ENCODE data around the gene SERPINA4. TPM values are rescaled to one million over a fixed set of nuclear protein-coding genes. Genes with fewer than 3 reads are reported as not detected.
"Not testable (repeated sequence)": the region's sequence is repeated elsewhere in the genome, so short reads cannot be mapped to it uniquely, and the experiment has no call there.

Gene SERPINA4
- total RNA-seq, 1 donor from 2014 or later: not detected

DNA sequence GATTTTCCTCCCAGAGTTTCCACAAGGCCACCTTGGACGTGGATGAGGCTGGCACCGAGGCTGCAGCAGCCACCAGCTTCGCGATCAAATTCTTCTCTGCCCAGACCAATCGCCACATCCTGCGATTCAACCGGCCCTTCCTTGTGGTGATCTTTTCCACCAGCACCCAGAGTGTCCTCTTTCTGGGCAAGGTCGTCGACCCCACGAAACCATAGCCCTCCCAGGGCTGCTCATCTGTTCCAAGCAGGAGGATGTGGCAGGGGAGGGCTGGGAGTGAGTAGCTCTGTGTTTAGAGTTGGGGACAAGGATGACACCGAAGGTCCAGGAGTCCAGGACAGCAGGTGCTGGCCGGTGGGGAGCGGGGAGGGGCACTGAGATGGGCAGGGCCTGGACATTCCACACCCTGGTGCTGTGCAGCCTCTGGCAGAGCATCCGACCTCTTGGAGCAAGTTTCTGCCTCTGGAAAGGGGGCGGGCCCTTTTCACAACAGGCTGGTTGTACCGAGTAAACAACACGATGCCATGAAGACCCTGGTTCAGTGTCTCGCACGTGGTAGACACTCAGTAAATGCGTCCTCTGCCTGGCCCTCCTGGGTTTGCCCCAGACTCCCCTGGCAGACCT is 8.2 kb downstream of the SERPINA4 start:
- intact Hi-C loops (cut with micrococcal nuclease): no loop called here

DNA sequence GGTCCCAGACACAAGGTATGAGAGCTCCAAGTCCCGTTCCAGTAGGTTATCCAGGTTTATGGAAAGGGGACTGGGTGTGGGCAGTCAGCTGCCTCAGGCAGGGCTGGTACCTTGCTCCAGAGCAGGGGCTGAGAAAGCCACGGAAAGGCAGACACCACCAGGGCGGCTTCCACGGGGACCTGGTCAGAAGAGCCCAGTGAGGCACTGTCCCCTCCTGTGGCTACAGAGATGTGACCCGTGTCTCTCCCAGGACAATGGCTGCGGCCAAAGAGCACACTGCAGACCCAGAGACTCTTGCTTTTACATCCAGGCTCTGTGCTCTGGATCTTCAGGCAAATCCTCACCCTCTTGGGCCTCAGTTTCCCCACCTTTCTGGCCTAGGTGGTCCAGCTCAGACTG is 8.8 kb downstream of the SERPINA4 start:
- intact Hi-C loops (cut with micrococcal nuclease): no loop called here

DNA sequence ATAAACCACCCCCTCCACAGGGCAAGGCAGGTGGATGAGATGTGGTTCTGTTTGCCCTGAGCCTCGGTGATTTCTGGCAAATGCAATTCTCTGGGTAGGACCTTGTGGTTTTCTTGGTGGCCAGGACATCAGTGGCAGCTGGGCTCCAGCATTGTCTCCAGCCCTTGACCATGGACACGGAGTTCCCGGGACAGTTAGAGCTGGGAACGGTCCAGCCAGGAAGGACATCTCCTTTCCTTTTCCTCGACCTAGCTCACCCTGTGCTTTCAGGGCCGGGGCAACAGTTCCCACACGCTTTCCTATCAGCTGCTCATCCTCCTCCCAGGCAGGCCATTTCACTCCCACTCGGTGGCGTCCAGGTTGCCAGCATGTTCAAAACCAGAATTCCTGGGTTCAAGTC is 9.2 kb downstream of the SERPINA4 start:
- intact Hi-C loops (cut with micrococcal nuclease): no loop called here

DNA sequence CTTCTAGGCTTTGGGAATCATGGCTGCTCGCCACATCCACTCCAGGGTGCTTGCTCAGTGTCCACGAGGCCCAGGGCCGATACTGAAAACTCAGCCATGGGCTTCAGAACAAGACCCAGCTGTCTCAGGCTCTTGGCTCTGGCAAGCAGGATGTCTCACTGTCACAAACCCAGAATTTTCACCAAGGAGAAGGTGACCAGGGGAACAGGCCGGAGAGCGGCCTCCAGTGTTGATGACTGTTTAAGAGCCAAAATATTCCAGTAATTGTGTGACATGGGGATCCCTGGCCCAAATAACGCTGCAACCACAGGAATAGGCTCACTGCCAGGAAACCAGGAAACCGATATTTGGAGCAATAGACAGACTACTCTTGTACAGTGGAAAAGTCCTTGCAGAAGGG is 10.2 kb downstream of the SERPINA4 start:
- intact Hi-C loops (cut with micrococcal nuclease): no loop called here

DNA sequence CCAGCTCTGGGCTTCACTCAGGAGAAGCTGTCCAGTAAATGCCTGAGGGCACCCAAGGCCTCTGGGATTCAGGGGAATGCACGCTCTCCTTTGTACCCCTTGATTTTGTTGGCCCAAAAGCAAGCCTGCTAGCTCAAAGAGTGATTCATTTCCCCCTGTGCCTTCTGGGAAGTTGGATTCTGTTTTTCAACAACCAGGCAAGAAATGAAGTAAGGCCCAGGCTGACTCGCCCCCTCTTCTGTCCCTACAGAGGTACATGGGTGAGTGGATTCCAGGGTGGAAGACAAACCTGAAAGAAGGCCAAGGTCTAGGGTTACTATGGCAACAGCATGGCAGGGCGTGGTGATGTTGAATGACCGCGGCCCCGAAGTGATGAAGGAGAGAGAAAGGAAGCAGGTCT is 10.7 kb downstream of the SERPINA4 start:
- intact Hi-C loops (cut with micrococcal nuclease): no loop called here

DNA sequence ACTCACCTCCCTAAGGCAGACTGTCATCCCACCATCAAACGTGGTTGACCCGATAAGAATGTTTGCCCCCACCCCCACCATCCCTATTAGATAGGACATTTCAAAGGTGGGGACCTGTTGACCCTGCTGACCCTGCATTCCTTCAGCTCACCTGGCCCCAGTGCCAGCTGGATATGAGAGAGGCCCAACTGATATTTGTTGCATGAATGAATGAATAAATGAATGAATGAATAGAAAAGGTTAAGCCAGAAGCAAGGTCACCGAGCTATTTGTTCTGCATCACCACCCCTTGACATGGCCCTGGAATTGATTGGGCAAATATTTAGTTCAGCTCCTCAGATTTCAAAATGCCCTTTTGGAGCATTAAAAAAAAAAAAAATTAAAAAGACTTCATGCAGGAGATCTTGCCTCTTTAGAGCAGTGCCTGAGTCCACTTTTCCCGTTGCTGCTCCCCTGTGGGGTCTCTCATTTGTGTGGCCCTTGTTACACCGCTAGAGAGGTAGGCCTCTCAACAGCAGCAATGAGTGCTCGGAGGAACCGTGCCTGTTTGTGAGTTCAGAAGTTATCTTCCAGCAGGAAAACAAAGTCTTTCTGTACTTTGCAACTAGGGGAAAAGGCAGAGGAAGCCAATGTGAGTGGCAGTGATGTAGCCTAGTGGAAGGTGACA is 11.5 kb downstream of the SERPINA4 start:
- intact Hi-C loops (cut with micrococcal nuclease): no loop called here

DNA sequence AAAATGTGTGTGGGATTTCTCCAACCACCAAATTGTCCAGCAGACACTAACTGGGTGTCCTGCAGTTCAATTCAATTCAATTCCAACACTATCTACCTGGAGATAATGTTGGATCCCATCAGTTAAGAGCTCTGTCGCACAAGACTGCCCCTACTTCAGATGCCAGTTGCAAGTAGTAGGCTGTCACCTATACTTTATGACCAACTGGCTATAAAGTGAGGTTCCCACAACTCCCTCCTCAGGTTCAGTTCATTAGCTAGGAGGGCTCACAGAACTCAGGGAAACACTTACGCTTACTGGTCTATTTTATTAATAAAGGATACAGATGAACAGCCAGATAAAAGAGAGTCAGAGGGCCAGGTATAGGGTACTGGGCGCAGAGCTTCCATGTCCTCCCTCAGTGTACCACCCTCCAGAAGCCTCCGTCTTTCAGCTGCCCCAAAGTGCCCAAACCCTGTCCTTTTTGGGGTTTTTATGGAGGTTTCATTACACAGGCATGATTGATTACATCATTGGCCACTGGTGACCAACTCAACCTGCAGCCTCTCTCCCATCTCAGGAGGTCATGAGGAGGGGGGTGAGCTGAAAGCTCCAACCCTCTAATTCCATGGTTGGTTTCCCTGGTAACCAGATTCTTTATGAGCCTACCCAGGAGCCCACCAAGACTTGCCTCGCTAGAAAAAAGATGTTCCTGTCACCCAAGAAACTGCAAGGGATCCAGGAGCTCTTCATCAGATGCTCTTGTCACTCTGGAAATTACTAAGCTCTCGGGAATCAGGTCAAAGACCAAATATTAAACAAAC is 12.4 kb downstream of the SERPINA4 start:
- intact Hi-C loops (cut with micrococcal nuclease): no loop called here

DNA sequence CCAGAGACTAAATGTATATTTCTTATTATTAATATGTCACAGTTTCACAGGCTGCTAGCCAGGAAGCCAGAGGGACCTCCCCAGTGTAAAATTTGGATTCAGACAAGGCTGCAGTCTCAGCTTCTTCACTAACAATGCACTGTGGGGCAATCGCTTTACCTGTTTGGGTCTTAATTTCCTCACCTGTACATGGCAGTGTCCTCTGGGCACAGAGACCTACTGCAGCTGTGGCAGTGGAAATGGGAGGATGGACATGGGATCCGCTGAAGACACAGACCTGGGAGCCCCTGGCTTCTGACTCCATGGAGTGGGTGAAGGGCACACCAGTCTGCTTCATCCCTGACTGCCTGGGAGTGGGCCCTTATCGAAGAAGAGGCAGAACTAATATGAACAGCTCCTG is 13.1 kb downstream of the SERPINA4 start:
- intact Hi-C loops (cut with micrococcal nuclease): no loop called here

DNA sequence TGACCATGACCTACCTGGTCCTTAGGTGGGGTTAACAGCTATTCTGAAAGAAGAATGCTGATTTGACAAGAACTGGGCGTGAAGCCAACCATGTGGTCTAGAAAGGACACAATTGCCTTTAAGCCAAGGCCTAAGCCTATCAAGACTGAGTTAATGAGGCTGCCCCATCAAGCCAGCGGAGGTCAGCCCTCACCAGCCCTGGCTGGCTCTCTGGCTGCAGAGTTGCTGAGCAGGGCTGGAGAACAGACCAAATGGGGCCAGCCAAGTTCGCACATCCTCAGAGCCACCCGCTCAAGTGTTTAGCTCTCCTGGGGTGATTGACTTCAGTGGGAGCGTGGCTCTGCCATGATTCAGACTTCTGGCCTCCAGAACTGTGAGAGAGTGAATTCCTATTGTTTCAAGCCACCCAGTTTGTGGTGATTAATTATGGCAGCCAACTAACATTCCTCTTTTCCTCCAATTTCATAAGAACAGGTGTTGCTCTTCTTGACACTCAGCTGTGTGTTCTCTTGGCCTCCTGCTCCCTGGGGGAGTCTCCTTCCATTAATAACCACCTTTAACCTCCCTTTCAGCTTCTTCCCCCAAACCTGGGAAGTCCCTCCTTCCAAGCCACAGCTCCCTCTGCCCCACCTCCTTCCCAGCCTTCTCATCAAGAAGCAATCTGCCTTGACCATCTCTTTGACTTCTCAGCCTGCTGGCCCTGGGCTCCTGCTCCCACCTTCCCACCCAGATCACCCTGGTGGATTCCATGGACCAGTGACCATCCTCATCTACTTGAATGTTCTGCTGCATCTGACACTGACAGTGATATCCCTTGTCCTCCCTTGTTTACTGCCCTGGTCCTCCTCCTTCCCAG is 14.7 kb downstream of the SERPINA4 start:
- intact Hi-C loops (cut with micrococcal nuclease): no loop called here

DNA sequence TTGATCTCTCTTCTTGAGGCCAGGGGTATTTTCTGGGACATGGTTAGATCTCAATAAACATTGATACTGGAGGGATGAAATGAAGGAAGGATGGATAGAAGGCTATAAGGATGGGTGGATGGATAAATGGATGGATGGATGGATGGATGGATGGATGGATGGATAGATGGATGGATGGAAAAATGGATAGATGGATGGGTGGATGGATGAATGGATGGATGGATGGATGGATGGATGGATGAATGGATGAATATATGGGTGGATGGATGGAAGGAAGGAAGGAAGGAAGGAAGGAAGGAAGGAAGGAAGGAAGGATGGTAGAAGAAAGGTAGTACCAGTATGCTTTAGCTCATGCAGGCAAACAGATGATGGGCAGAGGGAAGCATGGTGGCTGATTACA is 16.2 kb downstream of the SERPINA4 start:
- intact Hi-C loops (cut with micrococcal nuclease): not testable (repeated sequence)

DNA sequence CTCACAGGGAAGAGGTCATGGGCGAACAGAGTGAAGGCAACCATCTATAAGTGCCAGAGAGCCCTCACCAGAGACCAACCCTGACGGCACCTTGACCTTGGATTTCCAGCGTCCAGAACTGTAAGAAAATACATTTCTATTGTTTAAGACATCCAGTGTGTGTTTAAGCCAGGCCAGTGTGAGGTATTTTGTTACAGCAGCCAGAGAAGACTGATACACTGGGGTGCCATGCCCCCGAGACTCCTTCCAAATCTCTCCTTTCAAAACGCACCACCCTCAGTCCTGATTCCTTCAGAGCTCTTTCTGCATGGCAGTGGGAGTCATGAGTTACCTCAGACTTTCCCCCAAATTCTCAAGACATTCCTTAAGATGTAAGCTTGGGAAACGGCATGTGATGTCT is 17.5 kb downstream of the SERPINA4 start:
- intact Hi-C loops (cut with micrococcal nuclease): no loop called here

DNA sequence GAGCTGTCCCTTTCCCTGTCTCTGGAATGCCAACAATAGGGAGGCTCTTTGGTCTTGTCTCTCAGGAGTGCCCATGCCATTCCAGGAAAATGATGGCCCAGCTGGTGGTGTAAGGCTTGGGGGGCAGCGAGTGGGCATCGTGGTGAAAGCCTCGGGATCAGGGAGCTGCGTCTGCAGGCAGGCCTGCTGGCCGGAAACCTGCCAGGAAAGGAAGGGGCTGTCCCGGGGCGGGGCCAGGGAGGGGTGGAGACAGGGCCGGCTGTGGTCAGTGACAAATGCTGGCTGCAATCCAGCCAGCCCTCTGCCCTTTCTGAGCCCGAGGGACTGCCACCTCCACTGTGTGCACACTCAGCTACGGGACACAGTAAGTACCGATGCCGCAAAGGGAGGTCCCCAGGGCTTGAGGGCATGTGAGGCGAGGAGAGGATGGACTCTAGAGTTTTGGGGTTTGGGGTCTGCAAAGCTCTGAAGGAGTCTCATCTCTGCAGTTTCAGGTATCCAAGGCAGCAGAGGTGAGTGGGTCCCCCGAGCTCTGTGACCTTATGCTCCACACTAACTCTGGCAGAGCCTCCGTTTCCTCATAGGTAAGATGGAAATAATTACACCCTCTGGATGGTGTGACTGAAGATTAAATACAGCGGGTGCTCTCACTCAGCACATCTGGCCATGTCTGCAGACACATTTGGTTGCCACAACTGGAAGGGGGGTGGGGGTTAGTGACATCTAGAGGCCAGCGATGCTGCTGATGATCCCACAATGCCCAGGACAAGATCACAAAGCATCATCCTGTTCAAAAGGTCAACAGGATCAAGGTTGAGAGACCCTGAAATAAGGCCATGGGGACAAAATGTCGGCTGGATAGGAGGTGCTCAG is 20.1 kb downstream of the SERPINA4 start, which contains the start of gene SERPINA5:
SERPINA5 (plus strand) TSS at position 300 of the 873 bp plus-strand sequence. CDS start 5,937 bp downstream, outside the sequence.
- intact Hi-C loops (cut with micrococcal nuclease): no loop called here

DNA sequence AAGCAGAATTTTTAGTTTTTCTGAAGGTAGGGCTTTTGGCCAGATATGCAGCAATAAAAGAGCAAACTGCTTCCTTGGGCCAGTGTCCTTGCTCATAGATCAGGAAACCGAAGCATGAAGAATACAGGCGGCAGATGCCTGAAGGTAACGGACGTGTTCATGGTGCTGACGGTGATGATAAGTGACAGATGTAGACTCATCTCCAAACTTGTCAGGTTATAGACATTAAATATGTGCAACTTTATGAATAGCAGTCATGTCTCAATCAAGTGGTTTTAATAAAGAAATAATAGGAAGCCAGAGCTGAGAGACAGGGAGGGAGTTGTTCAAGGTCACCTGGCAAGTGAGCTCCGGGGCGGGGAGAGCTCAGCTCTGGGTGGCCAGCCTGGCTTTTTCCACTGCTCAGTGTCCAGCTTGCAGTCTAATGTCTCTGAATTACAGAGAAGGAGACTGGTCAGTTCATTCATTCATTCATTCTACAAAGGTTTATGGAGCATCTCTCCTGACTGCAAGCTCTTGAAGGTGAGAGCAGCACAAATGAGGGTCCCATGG is 21.0 kb downstream of the SERPINA4 start:
- intact Hi-C loops (cut with micrococcal nuclease): no loop called here

DNA sequence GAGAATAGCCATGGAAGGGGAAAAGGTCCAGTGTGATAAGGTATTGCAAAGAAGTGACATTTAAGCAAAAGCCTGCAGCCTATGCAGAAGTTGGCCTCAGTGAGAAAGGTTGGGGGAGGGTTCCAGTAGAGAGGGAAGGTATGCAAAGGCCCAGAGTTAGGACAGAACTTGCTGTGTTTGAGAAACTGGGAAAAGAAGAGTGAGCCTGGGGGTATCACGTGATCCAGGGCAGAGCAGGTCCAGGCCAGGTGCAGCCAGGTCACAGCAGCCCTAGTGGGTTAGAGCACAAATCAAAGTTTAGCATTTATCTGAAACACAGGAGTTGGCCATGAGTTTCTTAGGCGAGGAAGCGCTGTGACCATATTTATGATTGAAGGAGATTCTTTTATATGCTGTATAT is 21.6 kb downstream of the SERPINA4 start:
- intact Hi-C loops (cut with micrococcal nuclease): no loop called here

DNA sequence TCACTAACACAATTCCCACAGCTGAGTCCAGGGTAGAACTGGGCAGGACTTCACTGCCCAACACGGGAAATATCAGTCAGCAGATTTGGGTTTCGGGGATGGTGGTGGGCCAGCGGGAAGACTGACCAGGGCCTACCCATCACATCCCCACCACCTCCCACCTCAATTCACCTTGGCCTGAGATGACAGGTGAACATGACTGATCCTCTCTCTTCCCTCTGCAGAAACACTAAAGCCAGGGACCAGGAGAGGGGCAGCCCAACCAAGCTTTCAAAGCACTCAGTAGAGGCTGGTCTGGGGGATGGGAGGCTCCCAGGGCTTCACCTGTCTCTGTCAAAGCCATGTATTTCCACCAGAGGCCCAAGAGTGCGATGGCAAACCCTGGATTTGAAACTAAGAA is 22.3 kb downstream of the SERPINA4 start:
- intact Hi-C loops (cut with micrococcal nuclease): no loop called here

DNA sequence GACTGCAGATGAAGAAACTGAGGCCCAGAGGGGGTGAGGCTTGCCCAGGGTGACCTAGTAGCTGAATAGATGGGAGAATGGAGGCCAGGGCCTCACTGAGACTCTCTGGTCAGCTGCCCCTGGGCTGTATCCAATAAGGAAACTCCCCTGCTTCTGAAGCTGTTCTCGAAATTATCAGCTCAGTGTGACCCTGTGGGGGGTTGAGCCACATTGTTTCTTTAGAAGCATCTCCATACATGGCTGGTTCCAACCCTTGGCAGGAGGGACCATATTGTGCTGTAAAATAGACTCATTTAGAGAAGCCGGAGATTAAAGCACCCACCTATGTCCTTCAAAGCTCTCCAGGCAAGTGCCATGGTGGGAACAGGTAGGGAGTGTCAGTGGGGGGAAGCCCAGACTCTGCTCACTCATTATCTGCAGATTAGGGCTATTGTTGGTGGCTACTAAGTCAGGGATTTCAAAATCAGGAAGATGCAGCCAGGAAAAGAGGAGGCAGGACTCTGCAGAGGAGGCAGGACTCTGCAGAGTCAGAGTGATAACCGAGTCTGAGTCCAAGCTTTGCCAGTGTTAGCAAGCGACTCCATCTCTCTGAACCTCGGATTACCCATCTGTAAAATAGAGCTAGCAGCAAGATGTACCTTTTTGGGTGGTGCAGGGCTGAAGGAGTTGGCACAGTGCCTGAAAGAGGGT is 23.5 kb downstream of the SERPINA4 start:
- intact Hi-C loops (cut with micrococcal nuclease): no loop called here

DNA sequence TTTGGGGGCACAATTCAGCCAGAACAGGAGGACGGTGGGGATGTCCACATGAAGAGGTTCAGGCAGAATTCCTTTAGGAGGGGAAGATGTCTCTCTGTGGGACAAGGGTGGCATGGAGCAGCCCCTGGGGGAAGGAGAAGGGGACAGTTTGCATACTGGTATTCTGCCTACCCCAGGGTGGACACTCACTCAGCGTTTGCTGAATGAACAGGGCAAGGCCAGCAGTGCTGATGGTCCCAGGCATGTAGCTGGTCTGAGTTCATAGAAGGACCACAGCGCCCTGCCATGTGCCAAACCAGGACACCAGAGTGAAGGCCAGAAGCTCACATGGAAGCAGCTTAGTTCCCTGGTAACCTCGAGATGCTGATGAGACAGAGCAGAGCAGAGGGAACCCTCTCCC is 25.4 kb downstream of the SERPINA4 start:
- intact Hi-C loops (cut with micrococcal nuclease): no loop called here

DNA sequence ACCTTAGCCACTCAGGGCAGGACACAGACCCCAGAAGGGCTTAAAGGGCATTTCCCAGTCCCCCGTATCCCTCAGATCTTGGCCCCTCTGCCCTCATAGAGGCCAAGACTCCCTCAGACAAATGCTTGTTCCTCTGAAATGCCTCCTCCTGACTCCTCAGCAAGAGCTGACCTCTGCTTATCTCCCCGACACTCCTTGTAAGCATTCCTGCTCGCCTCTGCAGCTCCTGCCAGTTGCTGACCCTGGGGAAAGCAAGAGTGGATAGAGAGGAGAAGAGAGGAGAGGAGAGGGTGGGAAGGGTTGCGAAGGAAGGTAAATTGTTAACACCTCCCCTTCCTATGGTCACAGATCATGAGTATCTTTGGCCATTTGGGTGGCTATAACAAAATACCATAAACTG is 27.1 kb downstream of the SERPINA4 start:
- intact Hi-C loops (cut with micrococcal nuclease): no loop called here

DNA sequence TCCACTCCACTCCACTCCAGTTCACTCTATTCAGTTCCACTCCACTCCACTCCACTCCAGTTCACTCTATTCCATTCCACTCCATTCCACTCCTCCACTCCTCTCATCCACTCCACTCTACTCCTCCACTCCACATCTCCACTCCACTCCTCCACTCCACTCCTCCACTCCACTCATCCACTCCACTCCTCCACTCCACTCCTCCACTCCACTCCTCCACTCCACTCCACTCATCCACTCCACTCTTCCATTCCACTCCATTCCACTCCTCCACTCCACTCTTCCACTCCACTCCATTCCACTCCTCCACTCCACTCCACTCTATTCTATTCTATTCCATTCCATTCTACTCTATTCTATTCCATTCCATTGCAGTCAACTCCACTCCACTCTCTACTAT is 29.8 kb downstream of the SERPINA4 start:
- intact Hi-C loops (cut with micrococcal nuclease): no loop called here

DNA sequence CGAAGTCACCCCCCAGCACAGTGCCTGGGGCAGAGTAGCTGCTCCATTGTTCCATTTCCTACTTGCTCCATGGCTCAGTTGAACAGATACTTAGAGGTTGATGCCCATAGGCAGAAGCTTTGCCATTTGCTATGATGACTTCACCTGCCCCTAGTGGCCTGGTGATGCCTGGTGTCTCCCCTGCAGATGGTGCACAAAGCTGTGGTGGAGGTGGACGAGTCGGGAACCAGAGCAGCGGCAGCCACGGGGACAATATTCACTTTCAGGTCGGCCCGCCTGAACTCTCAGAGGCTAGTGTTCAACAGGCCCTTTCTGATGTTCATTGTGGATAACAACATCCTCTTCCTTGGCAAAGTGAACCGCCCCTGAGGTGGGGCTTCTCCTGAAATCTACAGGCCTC is 30.6 kb downstream of the SERPINA4 start:
- intact Hi-C loops (cut with micrococcal nuclease): no loop called here

All from T-helper 1 cell treated with Interleukin-12 subunit alpha and Interleukin-12 subunit beta and Interleukin-4 antibody, amounts not matched to agents 30 ng/mL and 1 ng/mL, for 36 hours (primary cell).